ENCODE results near the gene PDGFRB.

The PDGFRB gene

GRCh38 chr5:150080696-150081435 is 74.8 kb downstream of the PDGFRB start:
- FAIRE-seq, result no peak

GRCh38 chr5:150079909-150080461 is 75.7 kb downstream of the PDGFRB start:
- FAIRE-seq, result no peak

GRCh38 chr5:150078802-150079689 is 76.6 kb downstream of the PDGFRB start:
- no peak for FAIRE-seq

- no peak for FAIRE-seq
Measured at GRCh38 chr5:150077996-150078801, 77.4 kb downstream of the PDGFRB start.

GRCh38 chr5:150077060-150077459 is 78.6 kb downstream of the PDGFRB start:
- no peak for FAIRE-seq

- no peak for FAIRE-seq
Measured at GRCh38 chr5:150075806-150076205, 79.8 kb downstream of the PDGFRB start.

GRCh38 chr5:150075233-150075632 is 80.4 kb downstream of the PDGFRB start:
- FAIRE-seq, result no peak

- FAIRE-seq, result no peak
Measured at GRCh38 chr5:150073677-150074076, 82.0 kb downstream of the PDGFRB start.

GRCh38 chr5:150073086-150073625 is 82.5 kb downstream of the PDGFRB start:
- no peak for FAIRE-seq

GRCh38 chr5:150070821-150071220 is 84.8 kb downstream of the PDGFRB start:
- no peak for FAIRE-seq

- FAIRE-seq, result no peak
Measured at GRCh38 chr5:150069672-150070627, 85.7 kb downstream of the PDGFRB start.

- FAIRE-seq, result no peak
Measured at GRCh38 chr5:150068961-150069645, 86.5 kb downstream of the PDGFRB start.

GRCh38 chr5:150068472-150068871 is 87.2 kb downstream of the PDGFRB start:
- no peak for FAIRE-seq

GRCh38 chr5:150068071-150068470 is 87.6 kb downstream of the PDGFRB start:
- no peak for FAIRE-seq

GRCh38 chr5:150067405-150067960 is 88.2 kb downstream of the PDGFRB start:
- no peak for FAIRE-seq

GRCh38 chr5:150066901-150067396 is 88.7 kb downstream of the PDGFRB start:
- no peak for FAIRE-seq

- no peak for FAIRE-seq
Measured at GRCh38 chr5:150066436-150066835, 89.2 kb downstream of the PDGFRB start.

GRCh38 chr5:150065886-150066285 is 89.8 kb downstream of the PDGFRB start:
- FAIRE-seq, result no peak

- FAIRE-seq, result no peak
Measured at GRCh38 chr5:150065346-150065745, 90.3 kb downstream of the PDGFRB start.

- no peak for FAIRE-seq
Measured at GRCh38 chr5:150064681-150065220, 90.9 kb downstream of the PDGFRB start.

Measured in A204.1 (cell line).